Smooth muscle cell (in vitro differentiated cells): Measurements from ENCODE around the gene GREB1. TPM values are rescaled to one million over a fixed set of nuclear protein-coding genes. Genes with fewer than 3 reads are reported as not detected.

Source experiments
- DNase-seq: peaks from one replicate; lab custom pipeline; 2025; ENCODE audit not compliant: unreplicated experiment; lab: John Stamatoyannopoulos, UW
- H2AFZ ChIP-seq: fragments of 200-600 bp; sonication (generic); 2 replicates; pipeline ENCODE4 v1.6.0; 2016; ENCODE audit warnings: antibody characterized with exemption, low read depth, mild to moderate bottlenecking
- H3F3A ChIP-seq: fragments of 200-600 bp; sonication (generic); 2 replicates; pipeline ENCODE4 v1.6.0; 2017; ENCODE audit warnings: antibody characterized with exemption, low read depth
- H3K27ac ChIP-seq: fragments of 200-600 bp; sonication (generic); 2 replicates; pipeline ENCODE4 v1.5.1; 2016; ENCODE audit warnings: low read depth, mild to moderate bottlenecking
- H3K27me3 ChIP-seq: fragments of 200-600 bp; sonication (generic); 2 replicates; pipeline ENCODE4 v1.6.1; 2016; ENCODE audit warnings: low read depth, mild to moderate bottlenecking
- H3K36me3 ChIP-seq: fragments of 200-600 bp; sonication (generic); 2 replicates; pipeline ENCODE4 v1.5.1; 2016; ENCODE audit warnings: low read depth
- H3K4me1 ChIP-seq: fragments of 200-600 bp; sonication (generic); 2 replicates; pipeline ENCODE4 v1.5.1; 2016; ENCODE audit warnings: low read depth
- H3K4me2 ChIP-seq: fragments of 200-600 bp; sonication (generic); 2 replicates; pipeline ENCODE4 v1.6.0; 2016; ENCODE audit warnings: mild to moderate bottlenecking
- H3K4me3 ChIP-seq: fragments of 200-600 bp; sonication (generic); 2 replicates; pipeline ENCODE4 v1.5.1; 2016; ENCODE audit warnings: mild to moderate bottlenecking
- H3K79me2 ChIP-seq: fragments of 200-600 bp; sonication (generic); 2 replicates; pipeline ENCODE4 v1.6.0; 2016; ENCODE audit warnings: low read depth, mild to moderate bottlenecking
- H3K9ac ChIP-seq: fragments of 200-600 bp; sonication (generic); 2 replicates; pipeline ENCODE4 v1.6.0; 2016; ENCODE audit warnings: low read depth
- H3K9me3 ChIP-seq: fragments of 200-600 bp; sonication (generic); replicated peaks from 2 replicates; pipeline ENCODE4 v1.5.1; 2016; ENCODE audit warnings: low read depth
- H4K20me1 ChIP-seq: fragments of 200-600 bp; sonication (generic); 2 replicates; pipeline ENCODE4 v1.6.0; 2016; ENCODE audit warnings: low read depth
- CTCF ChIP-seq: fragments of 200-600 bp; sonication (generic); IDR thresholded peaks from 2 replicates; pipeline ENCODE4 v1.5.1; 2017; ENCODE audit warnings: borderline replicate concordance, mild to moderate bottlenecking, antibody characterized with exemption; ENCODE audit not compliant: insufficient read depth, poor library complexity, severe bottlenecking
- WGBS: methylation state at CpG from one replicate; pipeline ENCODE4 v1.1.7; 2016; ENCODE audit warnings: low lambda C conversion rate; 5-methylcytosine and 5-hydroxymethylcytosine counted together
- polyA plus RNA-seq: library from polyadenylated mRNA; unstranded; fragments of >200 nt; fragmentation: Nextera tagmentation; extraction: Ambion mirVana; gene quantifications from 2 replicates; pipeline ENCODE4 v1.2.1, GENCODE V29; 2016
- total RNA-seq: library from RNA; depleted of rRNA; stranded (reverse); fragments of >200 nt; gene quantifications from 2 replicates; pipeline ENCODE4 v1.2.3, GENCODE V29; 2014

The GREB1 gene
- total and polyA plus RNA-seq, 2 experiments from 2014 or later, result 1.7 to 4.3 TPM

GRCh38 chr2:11677136-11678055 lies 143.6 kb downstream of the GREB1 start:
- Histone ChIP-seq H3K27me3 (peaks cover 42% of the 10 kb centered on the region), H3K4me1 (no peaks in the 10 kb centered on the region), H3K4me3 (no peak overlapping the region), H3F3A (no peaks in the 10 kb centered on the region), H3K4me2 (no peak overlapping the region), H3K27ac (no peak overlapping the region), H3K36me3 (no peaks in the 10 kb centered on the region), H3K9me3 (no peaks in the 10 kb centered on the region), H3K79me2 (no peaks in the 10 kb centered on the region), H2AFZ (no peak overlapping the region), H3K9ac (no peak overlapping the region), H4K20me1 (no peaks in the 10 kb centered on the region)
- no peak for DNase-seq
- WGBS, result 75% methylated on average over 27 of the region's 27 CpGs
- TF ChIP-seq CTCF, result no peak

- H3K4me3 ChIP-seq, result no peak overlapping the region
- no peak overlapping the region for H3K27ac ChIP-seq
- H3K4me2 ChIP-seq, result no peak overlapping the region
- H3K4me1 ChIP-seq, result no peaks in the 10 kb centered on the region
- DNase-seq, result no peak
- peaks cover 32% of the 10 kb centered on the region for H3K27me3 ChIP-seq
- 91% methylated on average over 14 of the region's 14 CpGs for WGBS
- no peak overlapping the region for H2AFZ ChIP-seq
- TF ChIP-seq CTCF, result no peak
- H3K79me2 ChIP-seq, result no peaks in the 10 kb centered on the region
- H3F3A ChIP-seq, result no peaks in the 10 kb centered on the region
- H3K36me3 ChIP-seq, result no peaks in the 10 kb centered on the region
- no peaks in the 10 kb centered on the region for H3K9me3 ChIP-seq
- no peak overlapping the region for H3K9ac ChIP-seq
- H4K20me1 ChIP-seq, result no peaks in the 10 kb centered on the region
Observed at GRCh38 chr2:11678306-11678960, 144.6 kb downstream of the GREB1 start.

GRCh38 chr2:11679016-11679415 lies 145.2 kb downstream of the GREB1 start:
- Histone ChIP-seq H3K9me3 (no peaks in the 10 kb centered on the region), H3K36me3 (no peaks in the 10 kb centered on the region), H3K4me1 (no peaks in the 10 kb centered on the region), H3K27ac (no peak overlapping the region), H3K79me2 (no peaks in the 10 kb centered on the region), H2AFZ (no peak overlapping the region), H3K4me3 (no peak overlapping the region), H3K27me3 (peaks cover 35% of the 10 kb centered on the region), H4K20me1 (no peaks in the 10 kb centered on the region), H3K9ac (no peak overlapping the region), H3F3A (no peaks in the 10 kb centered on the region), H3K4me2 (no peak overlapping the region)
- no peak for TF ChIP-seq CTCF
- no peak for DNase-seq
- 76% methylated on average over 7 of the region's 7 CpGs for WGBS
